Heart left ventricle (tissue), 16 donors: ENCODE data around the gene TMEM100. TPM values are rescaled to one million over a fixed set of nuclear protein-coding genes. Genes with fewer than 3 reads are reported as not detected.
"Not testable (repeated sequence)": the region's sequence is repeated elsewhere in the genome, so short reads cannot be mapped to it uniquely, and the experiment has no call there.

Experiments used
- ATAC-seq, 4 donors: fragments of 200-7000 bp; cut with Tn5 transposase; one replicate each; pipeline ENCODE4 v1.9.1; 2020 to 2022; ENCODE audit warnings: moderate library complexity in 4 of 4, mild to moderate bottlenecking in 3 of 4, moderate number of reproducible peaks in 1 of 4
- DNase-seq, 5 donors: peaks; one replicate each; pipeline ENCODE4 v3.0.0-alpha.2; 2020
- H3K27ac ChIP-seq, 12 donors: fragments of 200-600 bp; sonication (generic) in 4 of 12; one replicate each; pipeline versions ENCODE4 v1.5.0 to v1.8.0; 2016 to 2022; ENCODE audit warnings: mild to moderate bottlenecking in 2 of 12
- H3K27me3 ChIP-seq, 9 donors: fragments of 200-600 bp; sonication (generic) in 2 of 9; one replicate each; pipeline versions ENCODE4 v1.5.1 to v1.8.0; 2016 to 2022; ENCODE audit warnings: mild to moderate bottlenecking in 3 of 9
- H3K36me3 ChIP-seq, 9 donors: fragments of 200-600 bp; sonication (generic) in 2 of 9; one replicate each; pipeline versions ENCODE4 v1.5.0 to v1.8.0; 2018 to 2022; ENCODE audit warnings: mild to moderate bottlenecking in 2 of 9
- H3K4me1 ChIP-seq, 12 donors: fragments of 200-600 bp; sonication (generic) in 4 of 12; one replicate each; pipeline versions ENCODE4 v1.5.0 to v1.8.0; 2016 to 2022; ENCODE audit warnings: mild to moderate bottlenecking in 3 of 12
- H3K4me3 ChIP-seq, 12 donors: fragments of 200-600 bp; sonication (generic) in 4 of 12; one replicate each; pipeline versions ENCODE4 v1.5.0 to v1.8.0; 2017 to 2022; ENCODE audit warnings: mild to moderate bottlenecking in 9 of 12, moderate library complexity in 4 of 12
- H3K9me3 ChIP-seq, 12 donors: fragments of 200-600 bp; sonication (generic) in 4 of 12; one replicate each; pipeline versions ENCODE4 v1.5.0 to v1.8.0; 2016 to 2022; ENCODE audit warnings: mild to moderate bottlenecking in 1 of 12
- CTCF ChIP-seq, 12 donors: fragments of 200-600 bp; sonication (generic) in 4 of 12; IDR thresholded peaks; one replicate each; pipeline versions ENCODE4 v1.5.0 to v1.8.0; 2018 to 2022; ENCODE audit warnings: antibody characterized with exemption in 12 of 12, mild to moderate bottlenecking in 5 of 12
- POLR2A ChIP-seq, 2 donors: fragments of 450-650 bp; IDR thresholded peaks; one replicate each; pipeline ENCODE4 v1.6.1; 2017; ENCODE audit warnings: antibody characterized with exemption in 2 of 2, mild to moderate bottlenecking in 2 of 2, moderate library complexity in 2 of 2
- WGBS, 4 donors: extraction: QIAGEN DNeasy Blood & Tissue Kit in 2 of 4; methylation state at CpG; one replicate each; pipeline versions ENCODE4 v1.1.5 to v1.1.7; 2013 to 2018; 5-methylcytosine and 5-hydroxymethylcytosine counted together
- intact Hi-C, 10 donors: fragments of 100-400 bp; cut with DNase I; formaldehyde crosslinking; loops; one replicate each; pipeline versions ENCODE4 v1.11.1 to v1.14.2; 2022
- polyA plus RNA-seq, 2 donors: library from polyadenylated mRNA; stranded (reverse); fragments of 200-250 nt; gene quantifications; one replicate each; pipeline ENCODE4 v1.2.3, GENCODE V29; 2013
- total RNA-seq, 9 donors: library from RNA; depleted of rRNA in 2 of 9; stranded (reverse); fragments of >200 nt in 2 of 9; fragmentation: NEBNext Ultra II Directional in 3 of 9; extraction: Animal tissue kit (Norgen Biotek cat#: 25700) in 3 of 9; gene quantifications; one replicate each; pipeline versions ENCODE4 v1.1.0 to v1.2.4, GENCODE V29; 2016 to 2023
- donor health status: ischemic (EF 13 %, LVEDD 7.1; RV severe dilation, severe dysfunction).
- donor health status: healthy with polysubstance abuse.
- donor health status: DM: no; HTN: yes; CAD: no.
- donor health status: DM: no; HTN: no; CAD: no.
- donor health status: ischemic (EF 25% LVEDD 6.9; RV normal size, moderate dysfunction).
- donor health status: ischemic (EF 25% LVEDD 5.7; RV mildly dilated, moderate dysfunction).
- donor health status: healthy.
- donor health status: DM: yes; HTN: yes; CAD: no.
- donor health status: ischemic (EF 35%, LVEDD 5.7; RV mildly dilated, moderate dysfunction).
- donor health status: nonischemic (EF 11% LVEDD 7.7; RV severe dilation, severe dysfunction).
- donor health status: DM: yes; HTN: yes; CAD: no.
- donor health status: PGD.
- donor health status: ischemic (EF 29% LVEDD 5.4; RV normal size, mild dysfunction).
- donor health status: nonischemic (EF 23%, LVEDD 6.1; RV moderate dilation, normal function).

TMEM100 gene
- total and polyA plus RNA-seq, 11 donors: 2.3 to 9.3 (median 5.3) TPM

- intact Hi-C loops: no loop called here
These were observed 48.7 kb downstream of the TMEM100 start for GRCh38 chr17:55673743-55674506.

GRCh38 chr17:55672585-55673501, 49.8 kb downstream of the TMEM100 start:
- Histone ChIP-seq H3K27me3 (peaks cover 0 to 12% (median 0%) of the 10 kb centered on the region in 9 donors), H3K36me3 (no peaks in the 10 kb centered on the region), H3K4me1 (peaks cover 0 to 19% (median 0%) of the 10 kb centered on the region in 12 donors), H3K4me3 (no peak overlapping the region), H3K9me3 (no peaks in the 10 kb centered on the region), H3K27ac (peak overlapping the region in 1 of 12 donors; percentile 38)
- DNase-seq (no peak), ATAC-seq (no peak)
- WGBS, 4 donors: 85 to 94% (median 89%) methylated on average over 3 of the region's 3 CpGs
- TF ChIP-seq CTCF (IDR thresholded peaks at IDR 0.05) (no peak), POLR2A (IDR thresholded peaks at IDR 0.05) (no peak)
- intact Hi-C loops: no loop called here

More at GRCh38 chr17:55673743-55674506, 48.7 kb downstream of the TMEM100 start:
- Histone ChIP-seq H3K36me3 (no peaks in the 10 kb centered on the region), H3K4me1 (peaks cover 0 to 19% (median 0%) of the 10 kb centered on the region in 12 donors), H3K27me3 (peaks cover 0 to 12% (median 0%) of the 10 kb centered on the region in 9 donors), H3K9me3 (no peaks in the 10 kb centered on the region), H3K4me3 (no peak overlapping the region), H3K27ac (no peak overlapping the region)
- no peak for DNase-seq
- peak in 1 of 4 donors; percentile 41 for ATAC-seq
- TF ChIP-seq CTCF (IDR thresholded peaks at IDR 0.05): no peak
- TF ChIP-seq POLR2A (IDR thresholded peaks at IDR 0.05): no peak
- WGBS, 4 donors: 51 to 82% (median 67%) methylated on average over 3 of the region's 3 CpGs

GRCh38 chr17:55672010-55672409, 50.7 kb downstream of the TMEM100 start:
- peak overlapping the region in 1 of 12 donors; percentile 38 for H3K27ac ChIP-seq
- H3K4me3 ChIP-seq, ATAC-seq, H3K36me3 ChIP-seq, DNase-seq, H3K9me3 ChIP-seq, intact Hi-C loops: not testable (repeated sequence)
- H3K27me3 ChIP-seq: peaks cover 0 to 12% (median 0%) of the 10 kb centered on the region in 9 donors
- peaks cover 0 to 19% (median 0%) of the 10 kb centered on the region in 12 donors for H3K4me1 ChIP-seq

Other genes starting within 250 kb of the TMEM100 start
- gene SMIM36, start 211.4 kb downstream of the TMEM100 start, total RNA-seq: not detected
- gene SMIM36, start 211.4 kb downstream of the TMEM100 start, polyA plus RNA-seq: not detected
- gene PCTP, start 28.2 kb upstream of the TMEM100 start, total RNA-seq: 10 to 100 TPM; 14.8 to 22.6 (median 18.6) TPM
- gene PCTP, start 28.2 kb upstream of the TMEM100 start, polyA plus RNA-seq: 10 to 100 TPM; 11.8 to 21.1 TPM